Measurements from ENCODE around the gene DRC7. TPM values are rescaled to one million over a fixed set of nuclear protein-coding genes. Genes with fewer than 3 reads are reported as not detected.

The DRC7 gene
- total RNA-seq, 1 experiment from 2014 or later, result not detected

- TF ChIP-seq AFF4 (CRISPR knock-in tag; IDR thresholded peaks at IDR 0.05; ENCODE audit: borderline replicate concordance) (no peak), ESRRA (CRISPR knock-in tag; IDR thresholded peaks at IDR 0.05; ENCODE audit: borderline replicate concordance) (no peak)
Measured at GRCh38 chr16:57700781-57701551, 6.4 kb downstream of the DRC7 start (continued).

- no peak overlapping the region for H3K27ac Mint-ChIP-seq
- H3K4me1 Mint-ChIP-seq, result peaks cover 5% of the 10 kb centered on the region; the same call in 1 of the 2 replicates
- ChIA-PET CTCF (no interaction called here), POLR2A (interaction anchor here (0.6 kb wide), 1 partner anchor 1033 kb away, joined by 5 read pairs; no protein-coding TSS in a partner anchor)
- TF ChIP-seq TP53 (CRISPR knock-in tag; IDR thresholded peaks at IDR 0.05), result no peak
- no peak for TF ChIP-seq USF1 (CRISPR knock-in tag; IDR thresholded peaks at IDR 0.05)
- TF ChIP-seq ERG (CRISPR knock-in tag; IDR thresholded peaks at IDR 0.05), result no peak
- TF ChIP-seq ZNF317 (CRISPR knock-in tag; IDR thresholded peaks at IDR 0.05; ENCODE audit: borderline replicate concordance, low read depth), result no peak
- TF ChIP-seq AFF4 (CRISPR knock-in tag; IDR thresholded peaks at IDR 0.05; ENCODE audit: borderline replicate concordance), result no peak
- no peak for TF ChIP-seq ZNF138 (CRISPR knock-in tag; conservative IDR thresholded peaks at IDR 0.05)
- TF ChIP-seq NFATC4 (CRISPR knock-in tag; IDR thresholded peaks at IDR 0.05), result no peak
- no peaks in the 10 kb centered on the region; the same call in 1 of the 2 replicates for H3K27me3 Mint-ChIP-seq (ENCODE audit: low read depth)
- H3K36me3 Mint-ChIP-seq, result no peaks in the 10 kb centered on the region
- H3K9me3 Mint-ChIP-seq, result peaks cover 2% of the 10 kb centered on the region; the same call in 1 of the 2 replicates
- ATAC-seq, result no peak
- DNase-seq (ENCODE audit: low spot score), result no peak
- no peak overlapping the region for H3K4me3 Mint-ChIP-seq
Measured at GRCh38 chr16:57701759-57702371, 7.3 kb downstream of the DRC7 start.

GRCh38 chr16:57703416-57704010 is 8.9 kb downstream of the DRC7 start:
- Mint-ChIP-seq H3K27me3 (ENCODE audit: low read depth) (no peaks in the 10 kb centered on the region; the same call in 1 of the 2 replicates), H3K27ac (no peak overlapping the region), H3K9me3 (peaks cover 7% of the 10 kb centered on the region; the same call in 1 of the 2 replicates), H3K36me3 (no peaks in the 10 kb centered on the region), H3K4me1 (peaks cover 5% of the 10 kb centered on the region; the same call in 1 of the 2 replicates), H3K4me3 (no peak overlapping the region)
- ATAC-seq (no peak), DNase-seq (ENCODE audit: low spot score) (no peak)
- TF ChIP-seq ZBTB21 (CRISPR knock-in tag; IDR thresholded peaks at IDR 0.05; ENCODE audit: borderline replicate concordance) (no peak), ZNF121 (CRISPR knock-in tag; IDR thresholded peaks at IDR 0.05) (no peak), TEAD1 (CRISPR knock-in tag; IDR thresholded peaks at IDR 0.05) (no peak)
- CTCF ChIA-PET, result interaction anchor here (0.8 to 1.9 kb wide), 4 partner anchors 10 to 127 kb away, joined by 3 to 6 read pairs (median 3); no protein-coding TSS in a partner anchor
- POLR2A ChIA-PET, result interaction anchor here (0.6 to 0.7 kb wide), 2 partner anchors 168 to 594 kb away, joined by 3 to 8 read pairs; no protein-coding TSS in a partner anchor

All from WTC11 (cell line).